Mucosa of descending colon (tissue), 3 donors: Measurements from ENCODE around the gene TOP2B. TPM values are rescaled to one million over a fixed set of nuclear protein-coding genes. Genes with fewer than 3 reads are reported as not detected.

Source experiments
- ATAC-seq: fragments of 200-7000 bp; cut with Tn5 transposase; one replicate; pipeline ENCODE4 v1.9.1; 2020; ENCODE audit warnings: mild to moderate bottlenecking, moderate library complexity
- DNase-seq, 3 donors: peaks; one replicate each; pipeline ENCODE4 v3.0.0-alpha.2; 2020
- H3K36me3 ChIP-seq: fragments of 200-600 bp; one replicate; pipeline ENCODE4 v1.8.0; 2021; ENCODE audit warnings: low read depth, mild to moderate bottlenecking
- H3K4me1 ChIP-seq: fragments of 200-600 bp; one replicate; pipeline ENCODE4 v1.8.0; 2021; ENCODE audit warnings: low read depth, mild to moderate bottlenecking
- H3K4me3 ChIP-seq: fragments of 200-600 bp; one replicate; pipeline ENCODE4 v1.8.0; 2021; ENCODE audit warnings: mild to moderate bottlenecking
- H3K9me3 ChIP-seq: fragments of 200-600 bp; one replicate; pipeline ENCODE4 v1.8.0; 2021; ENCODE audit warnings: mild to moderate bottlenecking
- intact Hi-C, 2 donors: fragments of 100-400 bp; cut with DNase I in 1 of 2; cut with micrococcal nuclease in 1 of 2; formaldehyde crosslinking; loops; one replicate each; pipeline versions ENCODE4 v1.11.0 to v1.11.1; 2022; cut with DNase I, micrococcal nuclease
- total RNA-seq, 3 donors: library from RNA; stranded (reverse); fragmentation: NEBNext Ultra II Directional in 2 of 3; extraction: Animal tissue kit (Norgen Biotek cat#: 25700) in 2 of 3; gene quantifications; one replicate each; pipeline versions ENCODE4 v1.2.1 to v1.2.4, GENCODE V29; 2021 to 2023
- TF ChIP-seq, protein P1 (sequence below): fragments of 200-600 bp; IDR thresholded peaks from one replicate; pipeline ENCODE4 v1.8.0; 2022; ENCODE audit warnings: antibody characterized with exemption, mild to moderate bottlenecking
- donor health status: DM: no; HTN: no; CAD: no; lungs with moderate emphysema.
- donor health status: DM: no; HTN: no; CAD: no.
- donor health status: DM: no; HTN: yes; CAD: no.

The TOP2B gene
- total RNA-seq, 3 donors from 2014 or later, result 72.1 to 111 (median 91.6) TPM

DNA sequence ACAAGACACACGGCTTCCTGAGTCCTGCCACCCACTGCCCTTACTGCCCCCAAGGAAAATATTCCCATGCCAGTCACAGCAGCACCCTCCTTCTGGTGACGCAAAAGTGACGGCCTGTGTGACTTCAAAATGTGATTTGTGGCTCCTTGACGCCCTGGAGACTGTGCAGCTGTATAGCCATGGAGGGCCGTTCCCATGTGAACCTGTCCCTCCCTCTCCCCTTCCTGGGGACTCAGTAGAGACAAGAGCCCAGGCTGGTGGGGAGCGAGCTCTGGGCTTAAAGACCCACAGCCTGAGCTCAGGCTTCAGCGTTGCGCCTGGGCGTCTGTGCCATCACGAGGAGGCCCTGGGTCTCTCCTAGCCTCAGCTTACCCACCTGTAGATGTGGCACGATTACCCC, 78.2 kb downstream of the TOP2B start:
- Histone ChIP-seq H3K4me1 (no peaks in the 10 kb centered on the region), H3K9me3 (no peaks in the 10 kb centered on the region), H3K36me3 (no peaks in the 10 kb centered on the region), H3K4me3 (no peak overlapping the region)
- ATAC-seq, result no peak
- no peak for DNase-seq
- intact Hi-C loops, result no loop called here
- TF ChIP-seq, protein P1, sequence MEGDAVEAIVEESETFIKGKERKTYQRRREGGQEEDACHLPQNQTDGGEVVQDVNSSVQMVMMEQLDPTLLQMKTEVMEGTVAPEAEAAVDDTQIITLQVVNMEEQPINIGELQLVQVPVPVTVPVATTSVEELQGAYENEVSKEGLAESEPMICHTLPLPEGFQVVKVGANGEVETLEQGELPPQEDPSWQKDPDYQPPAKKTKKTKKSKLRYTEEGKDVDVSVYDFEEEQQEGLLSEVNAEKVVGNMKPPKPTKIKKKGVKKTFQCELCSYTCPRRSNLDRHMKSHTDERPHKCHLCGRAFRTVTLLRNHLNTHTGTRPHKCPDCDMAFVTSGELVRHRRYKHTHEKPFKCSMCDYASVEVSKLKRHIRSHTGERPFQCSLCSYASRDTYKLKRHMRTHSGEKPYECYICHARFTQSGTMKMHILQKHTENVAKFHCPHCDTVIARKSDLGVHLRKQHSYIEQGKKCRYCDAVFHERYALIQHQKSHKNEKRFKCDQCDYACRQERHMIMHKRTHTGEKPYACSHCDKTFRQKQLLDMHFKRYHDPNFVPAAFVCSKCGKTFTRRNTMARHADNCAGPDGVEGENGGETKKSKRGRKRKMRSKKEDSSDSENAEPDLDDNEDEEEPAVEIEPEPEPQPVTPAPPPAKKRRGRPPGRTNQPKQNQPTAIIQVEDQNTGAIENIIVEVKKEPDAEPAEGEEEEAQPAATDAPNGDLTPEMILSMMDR, result no peak

DNA sequence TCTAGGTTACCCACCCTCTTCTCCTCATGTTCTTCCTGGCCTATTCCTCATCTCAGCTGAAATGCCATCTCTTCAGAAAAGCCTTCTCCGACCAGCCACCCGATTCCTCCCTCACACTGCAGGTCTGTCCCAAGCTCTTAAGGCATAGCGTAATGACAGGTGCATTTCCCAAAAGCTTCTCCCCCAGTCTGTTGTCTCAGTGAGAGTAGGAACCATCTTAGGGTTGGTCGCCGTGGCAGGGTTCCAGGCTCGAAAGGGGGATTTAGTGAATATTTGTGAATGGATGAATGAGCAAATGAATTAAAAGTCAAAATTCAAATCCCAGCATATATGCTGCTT, 78.6 kb downstream of the TOP2B start:
- ATAC-seq (no peak), DNase-seq (no peak)
- Histone ChIP-seq H3K4me1 (no peaks in the 10 kb centered on the region), H3K9me3 (no peaks in the 10 kb centered on the region), H3K4me3 (no peak overlapping the region), H3K36me3 (no peaks in the 10 kb centered on the region)
- TF ChIP-seq, protein P1, result no peak
- intact Hi-C loops, result no loop called here

DNA sequence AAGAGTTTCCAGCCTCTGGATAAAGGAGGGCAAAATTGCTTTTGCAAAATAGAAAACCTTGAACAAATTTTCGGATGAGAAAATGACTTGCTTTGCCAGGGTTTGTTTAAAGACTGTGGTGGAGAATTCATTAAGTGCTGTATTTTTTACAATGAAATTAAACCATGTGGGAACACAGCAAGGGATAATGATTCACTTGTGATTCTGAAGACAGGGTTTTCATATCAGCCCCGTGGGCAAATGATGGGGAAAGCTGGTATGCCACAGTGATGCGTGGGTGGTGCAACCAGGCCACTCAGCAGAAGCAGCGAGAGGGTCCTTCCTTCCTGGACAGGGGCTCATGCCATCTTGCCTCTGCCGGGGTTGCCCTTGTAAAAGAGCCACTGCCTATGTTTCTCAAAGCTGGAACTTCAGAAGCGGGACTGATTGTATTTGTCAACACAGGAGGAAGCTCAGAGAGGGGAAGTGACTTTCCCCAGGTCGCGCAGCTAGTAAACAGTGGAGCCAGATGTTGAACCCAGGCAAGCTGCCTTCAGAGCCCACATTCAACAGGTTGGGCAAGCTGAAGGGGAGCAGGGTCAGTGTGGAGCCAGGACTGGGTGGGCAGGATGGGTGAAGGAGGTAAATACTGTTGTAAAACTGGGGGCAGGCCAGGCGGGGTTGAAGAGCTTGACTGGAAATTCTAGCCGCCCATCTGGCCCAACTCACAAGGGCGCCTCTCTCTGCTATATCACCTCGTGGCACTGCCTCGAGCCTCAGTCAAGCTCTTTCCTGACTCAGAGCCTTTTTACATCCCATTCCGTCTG, 79.1 kb downstream of the TOP2B start:
- TF ChIP-seq, protein P1, result no peak
- DNase-seq, result no peak
- Histone ChIP-seq H3K4me3 (no peak overlapping the region), H3K36me3 (no peaks in the 10 kb centered on the region), H3K9me3 (no peaks in the 10 kb centered on the region), H3K4me1 (no peaks in the 10 kb centered on the region)
- intact Hi-C loops, result no loop called here
- no peak for ATAC-seq

DNA sequence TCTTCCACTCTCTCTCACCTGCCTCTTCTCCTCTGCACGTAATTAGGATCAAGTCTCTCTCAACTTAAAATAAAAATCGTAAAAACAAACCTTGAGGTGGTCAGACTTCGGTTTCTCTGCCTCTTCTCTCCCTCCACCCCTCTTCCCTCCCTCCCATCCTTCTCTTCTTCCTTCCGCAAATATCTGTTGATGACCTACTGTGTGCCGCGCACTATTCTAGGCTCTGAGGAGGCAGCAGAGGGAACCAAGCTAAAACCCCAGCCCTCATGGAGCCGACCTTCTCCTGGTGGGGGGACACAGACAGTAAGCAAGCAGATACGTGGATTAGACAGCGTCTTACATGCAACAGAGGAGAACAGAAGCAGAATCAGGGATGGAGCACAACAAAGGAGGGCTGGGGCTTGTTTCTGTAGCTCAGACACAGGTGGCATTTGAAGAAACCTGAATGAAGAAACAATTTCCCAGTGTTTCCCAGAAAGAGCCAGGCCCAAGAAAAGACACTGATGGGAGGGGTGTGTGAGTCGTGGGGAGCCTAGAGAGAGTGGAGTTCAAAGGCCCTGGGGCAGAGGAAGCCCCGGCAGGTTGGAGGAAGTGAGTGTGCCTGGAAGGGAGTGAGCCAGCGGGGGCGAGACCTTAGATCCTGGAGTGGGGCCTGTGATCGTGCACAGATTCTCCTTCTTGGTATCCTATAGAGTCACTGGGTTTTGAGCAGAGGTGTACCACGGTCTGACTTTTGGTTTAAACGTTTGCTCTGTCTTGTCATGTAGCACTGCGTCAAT, 80.5 kb downstream of the TOP2B start:
- no peak for DNase-seq
- no peak for ATAC-seq

DNA sequence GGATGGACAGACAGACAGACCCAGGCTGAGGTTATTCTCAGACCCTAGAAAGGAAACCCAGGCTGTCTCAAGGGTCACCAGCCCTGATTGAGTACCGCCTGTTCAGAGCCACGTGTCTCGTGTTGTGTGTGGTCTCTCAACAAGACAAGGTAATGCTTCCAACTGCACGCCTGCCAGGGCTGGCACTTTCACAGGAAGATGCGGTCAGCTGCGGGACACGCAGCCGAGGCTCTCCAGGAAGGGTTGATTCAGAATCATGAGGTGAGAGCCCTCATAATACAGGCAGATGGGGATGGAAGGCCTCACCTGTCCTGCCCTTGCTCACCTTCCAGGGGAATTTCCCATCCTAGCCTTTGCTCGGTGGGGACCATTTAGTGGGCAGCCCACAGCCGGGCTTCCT, 81.4 kb downstream of the TOP2B start:
- Histone ChIP-seq H3K9me3 (no peaks in the 10 kb centered on the region), H3K4me3 (no peak overlapping the region), H3K4me1 (no peaks in the 10 kb centered on the region), H3K36me3 (no peaks in the 10 kb centered on the region)
- ATAC-seq (no peak), DNase-seq (no peak)
- TF ChIP-seq, protein P1, result no peak
- intact Hi-C loops, result no loop called here

More for the DNA sequence above, 80.5 kb downstream of the TOP2B start:
- Histone ChIP-seq H3K4me1 (no peaks in the 10 kb centered on the region), H3K36me3 (no peaks in the 10 kb centered on the region), H3K9me3 (no peaks in the 10 kb centered on the region), H3K4me3 (no peak overlapping the region)
- intact Hi-C loops, result no loop called here
- TF ChIP-seq, protein P1, result no peak
